ENCODE results near the gene SCFD2. TPM values are rescaled to one million over a fixed set of nuclear protein-coding genes. Genes with fewer than 3 reads are reported as not detected.
"Not testable (repeated sequence)": the region's sequence is repeated elsewhere in the genome, so short reads cannot be mapped to it uniquely, and the experiment has no call there.

SCFD2 gene
- total RNA-seq, 1 experiment from 2014 or later: 25.3 TPM

- Histone ChIP-seq H3K36me3 (no peaks in the 10 kb centered on the region), H3K27ac (no peak overlapping the region), H3K4me3 (no peak overlapping the region)
Measured at GRCh38 chr4:53171797-53172196, 194.1 kb downstream of the SCFD2 start.

GRCh38 chr4:53169695-53170617 lies 195.9 kb downstream of the SCFD2 start:
- H3K9me3 ChIP-seq (replicated peaks): no peaks in the 10 kb centered on the region; the same call in 1 of the 2 replicates
- H3K4me1 ChIP-seq: no peaks in the 10 kb centered on the region
- no peaks in the 10 kb centered on the region for H3K36me3 ChIP-seq
- no peak for DNase-seq
- no peaks in the 10 kb centered on the region for H3K27me3 ChIP-seq
- H3K27ac ChIP-seq: no peak overlapping the region
- no peak overlapping the region for H3K4me3 ChIP-seq

More at GRCh38 chr4:53171797-53172196, 194.1 kb downstream of the SCFD2 start:
- H3K27me3 ChIP-seq: no peaks in the 10 kb centered on the region
- no peak for DNase-seq
- H3K4me1 ChIP-seq: no peaks in the 10 kb centered on the region
- H3K9me3 ChIP-seq (replicated peaks): no peaks in the 10 kb centered on the region; the same call in 1 of the 2 replicates

- Histone ChIP-seq H3K27ac (no peak overlapping the region), H3K4me1 (no peaks in the 10 kb centered on the region), H3K9me3 (replicated peaks) (no peaks in the 10 kb centered on the region), H3K27me3 (no peaks in the 10 kb centered on the region), H3K36me3 (no peaks in the 10 kb centered on the region), H3K4me3 (no peak overlapping the region)
- no peak for DNase-seq
Measured at GRCh38 chr4:53168228-53168627, 197.6 kb downstream of the SCFD2 start.

GRCh38 chr4:53162969-53163368 lies 202.9 kb downstream of the SCFD2 start:
- no peaks in the 10 kb centered on the region for H3K36me3 ChIP-seq
- H3K9me3 ChIP-seq (replicated peaks): peaks cover 3% of the 10 kb centered on the region; the same call in 1 of the 2 replicates
- no peak overlapping the region for H3K27ac ChIP-seq
- H3K4me1 ChIP-seq: no peaks in the 10 kb centered on the region
- DNase-seq: no peak
- no peaks in the 10 kb centered on the region for H3K27me3 ChIP-seq
- H3K4me3 ChIP-seq: no peak overlapping the region

GRCh38 chr4:53161787-53162433 lies 204.0 kb downstream of the SCFD2 start:
- no peaks in the 10 kb centered on the region for H3K27me3 ChIP-seq
- no peak overlapping the region for H3K4me3 ChIP-seq
- H3K9me3 ChIP-seq (replicated peaks): peaks cover 3% of the 10 kb centered on the region; the same call in 1 of the 2 replicates
- no peak for DNase-seq
- no peaks in the 10 kb centered on the region for H3K36me3 ChIP-seq
- no peak overlapping the region for H3K27ac ChIP-seq
- no peaks in the 10 kb centered on the region for H3K4me1 ChIP-seq

- H3K9me3 ChIP-seq (replicated peaks): peaks cover 3% of the 10 kb centered on the region; the same call in 1 of the 2 replicates
- H3K4me3 ChIP-seq: no peak overlapping the region
- H3K4me1 ChIP-seq: no peaks in the 10 kb centered on the region
- H3K27me3 ChIP-seq: no peaks in the 10 kb centered on the region
- H3K36me3 ChIP-seq: no peaks in the 10 kb centered on the region
- H3K27ac ChIP-seq: no peak overlapping the region
- no peak for DNase-seq
Measured at GRCh38 chr4:53161051-53161786, 204.6 kb downstream of the SCFD2 start.

- H3K9me3 ChIP-seq (replicated peaks): peaks cover 3% of the 10 kb centered on the region; the same call in 1 of the 2 replicates
- no peak overlapping the region for H3K27ac ChIP-seq
Measured at GRCh38 chr4:53156896-53157295, 209.0 kb downstream of the SCFD2 start.

GRCh38 chr4:53152467-53152866 lies 213.4 kb downstream of the SCFD2 start:
- no peaks in the 10 kb centered on the region for H3K9me3 ChIP-seq (replicated peaks)
- DNase-seq: no peak
- no peak overlapping the region for H3K4me3 ChIP-seq
- H3K27ac ChIP-seq: no peak overlapping the region
- no peaks in the 10 kb centered on the region for H3K4me1 ChIP-seq
- H3K27me3 ChIP-seq: no peaks in the 10 kb centered on the region
- H3K36me3 ChIP-seq: no peaks in the 10 kb centered on the region

More at GRCh38 chr4:53156896-53157295, 209.0 kb downstream of the SCFD2 start:
- no peak for DNase-seq
- Histone ChIP-seq H3K27me3 (no peaks in the 10 kb centered on the region), H3K36me3 (no peaks in the 10 kb centered on the region), H3K4me3 (no peak overlapping the region), H3K4me1 (no peaks in the 10 kb centered on the region)

GRCh38 chr4:53151489-53151788 lies 214.4 kb downstream of the SCFD2 start:
- Histone ChIP-seq H3K27ac (no peak overlapping the region), H3K4me3 (no peak overlapping the region), H3K27me3 (no peaks in the 10 kb centered on the region), H3K9me3 (replicated peaks) (no peaks in the 10 kb centered on the region), H3K4me1 (no peaks in the 10 kb centered on the region), H3K36me3 (no peaks in the 10 kb centered on the region)
- DNase-seq: no peak

- DNase-seq: peak in 1 of 2 experiments; percentile 6
- H3K27me3 ChIP-seq: no peaks in the 10 kb centered on the region
- H3K4me3 ChIP-seq: no peak overlapping the region
- H3K4me1 ChIP-seq: no peaks in the 10 kb centered on the region
- no peaks in the 10 kb centered on the region for H3K36me3 ChIP-seq
- no peaks in the 10 kb centered on the region for H3K9me3 ChIP-seq (replicated peaks)
- H3K27ac ChIP-seq: no peak overlapping the region
Measured at GRCh38 chr4:53150631-53151488, 215.0 kb downstream of the SCFD2 start.

- H3K4me1 ChIP-seq: no peaks in the 10 kb centered on the region
- no peaks in the 10 kb centered on the region for H3K9me3 ChIP-seq (replicated peaks)
- H3K4me3 ChIP-seq: no peak overlapping the region
- no peaks in the 10 kb centered on the region for H3K36me3 ChIP-seq
- no peak overlapping the region for H3K27ac ChIP-seq
- no peaks in the 10 kb centered on the region for H3K27me3 ChIP-seq
- DNase-seq: no peak
Measured at GRCh38 chr4:53147711-53148110, 218.2 kb downstream of the SCFD2 start.

GRCh38 chr4:53147197-53147596 lies 218.7 kb downstream of the SCFD2 start:
- no peak overlapping the region for H3K27ac ChIP-seq
- no peaks in the 10 kb centered on the region for H3K27me3 ChIP-seq

GRCh38 chr4:53141308-53141707 lies 224.6 kb downstream of the SCFD2 start:
- Histone ChIP-seq H3K27ac (no peak overlapping the region), H3K4me3 (no peak overlapping the region), H3K27me3 (no peaks in the 10 kb centered on the region), H3K4me1 (no peaks in the 10 kb centered on the region), H3K9me3 (replicated peaks) (no peaks in the 10 kb centered on the region), H3K36me3 (no peaks in the 10 kb centered on the region)
- no peak for DNase-seq

More at GRCh38 chr4:53147197-53147596, 218.7 kb downstream of the SCFD2 start:
- no peak overlapping the region for H3K4me3 ChIP-seq
- DNase-seq: no peak
- H3K9me3 ChIP-seq (replicated peaks): no peaks in the 10 kb centered on the region
- H3K36me3 ChIP-seq: no peaks in the 10 kb centered on the region
- H3K4me1 ChIP-seq: no peaks in the 10 kb centered on the region

GRCh38 chr4:53139256-53139655 lies 226.6 kb downstream of the SCFD2 start:
- DNase-seq; H3K36me3 ChIP-seq; H3K4me3 ChIP-seq; H3K27me3 ChIP-seq; H3K27ac ChIP-seq; H3K9me3 ChIP-seq (replicated peaks); H3K4me1 ChIP-seq: not testable (repeated sequence)

Measured in SJCRH30 (cell line).